Medulla oblongata (tissue), 1 donor: ENCODE data around the gene P2RX5.
A peak's percentile ranks its signal among the peaks of the same experiment; 100 is the strongest.
"Not testable (repeated sequence)": the region's sequence is repeated elsewhere in the genome, so short reads cannot be mapped to it uniquely, and the experiment has no call there.

Experiments
- DNase-seq: peaks from one replicate; pipeline ENCODE4 v3.0.0-alpha.2; 2015; ENCODE audit errors: extremely low spot score

The P2RX5 gene

GRCh38 chr17:3695723-3696411 lies at the start of gene P2RX5:
Gene P2RX5, minus strand, starts transcription at chr17:3696155. Its CDS starts 150 bp downstream, at chr17:3696005.
- DNase-seq: no peak

- no peak for DNase-seq
Observed at GRCh38 chr17:3745071-3745470, 49.1 kb upstream of the P2RX5 start.

- no peak for DNase-seq
Observed at GRCh38 chr17:3744014-3744413, 48.1 kb upstream of the P2RX5 start.

GRCh38 chr17:3740611-3741073 lies 44.7 kb upstream of the P2RX5 start:
- DNase-seq: peak; percentile 30

GRCh38 chr17:3739422-3740124 lies 43.6 kb upstream of the P2RX5 start:
- DNase-seq: no peak

GRCh38 chr17:3738562-3739295 lies 42.8 kb upstream of the P2RX5 start:
- peak; percentile 34 for DNase-seq

GRCh38 chr17:3735515-3735914 lies 39.6 kb upstream of the P2RX5 start:
- no peak for DNase-seq

- not testable (repeated sequence) for DNase-seq
Observed at GRCh38 chr17:3734911-3735276, 38.9 kb upstream of the P2RX5 start.

- no peak for DNase-seq
Observed at GRCh38 chr17:3732210-3732621, 36.3 kb upstream of the P2RX5 start.

GRCh38 chr17:3730881-3731429 lies 35.0 kb upstream of the P2RX5 start:
- DNase-seq: no peak

GRCh38 chr17:3729881-3730280 lies 33.9 kb upstream of the P2RX5 start:
- no peak for DNase-seq

- not testable (repeated sequence) for DNase-seq
Observed at GRCh38 chr17:3728099-3728498, 32.1 kb upstream of the P2RX5 start.

GRCh38 chr17:3727041-3727440 lies 31.1 kb upstream of the P2RX5 start:
- DNase-seq: no peak

GRCh38 chr17:3724378-3725077 lies 28.6 kb upstream of the P2RX5 start:
- DNase-seq: no peak

GRCh38 chr17:3723556-3724377 lies 27.8 kb upstream of the P2RX5 start, which contains the start of gene HASPIN:
Gene HASPIN, plus strand, starts transcription at chr17:3723903. Its CDS starts 33 bp downstream, at chr17:3723936.
- DNase-seq: peak; percentile 91

- DNase-seq: peak; percentile 40
Observed at GRCh38 chr17:3723188-3723555, 27.2 kb upstream of the P2RX5 start.

- DNase-seq: no peak
Observed at GRCh38 chr17:3722716-3723115, 26.8 kb upstream of the P2RX5 start.

GRCh38 chr17:3719265-3719664 lies 23.3 kb upstream of the P2RX5 start:
- DNase-seq: no peak

- no peak for DNase-seq
Observed at GRCh38 chr17:3718201-3718600, 22.2 kb upstream of the P2RX5 start.

- DNase-seq: no peak
Observed at GRCh38 chr17:3715296-3715695, 19.3 kb upstream of the P2RX5 start.
